NAMALWA (cell line): ENCODE data around the gene SEZ6L.

Source experiments
- DNase-seq: peaks from one replicate; pipeline ENCODE4 v3.0.0-alpha.2; 2015; ENCODE audit warnings: low spot score

Gene SEZ6L

DNA sequence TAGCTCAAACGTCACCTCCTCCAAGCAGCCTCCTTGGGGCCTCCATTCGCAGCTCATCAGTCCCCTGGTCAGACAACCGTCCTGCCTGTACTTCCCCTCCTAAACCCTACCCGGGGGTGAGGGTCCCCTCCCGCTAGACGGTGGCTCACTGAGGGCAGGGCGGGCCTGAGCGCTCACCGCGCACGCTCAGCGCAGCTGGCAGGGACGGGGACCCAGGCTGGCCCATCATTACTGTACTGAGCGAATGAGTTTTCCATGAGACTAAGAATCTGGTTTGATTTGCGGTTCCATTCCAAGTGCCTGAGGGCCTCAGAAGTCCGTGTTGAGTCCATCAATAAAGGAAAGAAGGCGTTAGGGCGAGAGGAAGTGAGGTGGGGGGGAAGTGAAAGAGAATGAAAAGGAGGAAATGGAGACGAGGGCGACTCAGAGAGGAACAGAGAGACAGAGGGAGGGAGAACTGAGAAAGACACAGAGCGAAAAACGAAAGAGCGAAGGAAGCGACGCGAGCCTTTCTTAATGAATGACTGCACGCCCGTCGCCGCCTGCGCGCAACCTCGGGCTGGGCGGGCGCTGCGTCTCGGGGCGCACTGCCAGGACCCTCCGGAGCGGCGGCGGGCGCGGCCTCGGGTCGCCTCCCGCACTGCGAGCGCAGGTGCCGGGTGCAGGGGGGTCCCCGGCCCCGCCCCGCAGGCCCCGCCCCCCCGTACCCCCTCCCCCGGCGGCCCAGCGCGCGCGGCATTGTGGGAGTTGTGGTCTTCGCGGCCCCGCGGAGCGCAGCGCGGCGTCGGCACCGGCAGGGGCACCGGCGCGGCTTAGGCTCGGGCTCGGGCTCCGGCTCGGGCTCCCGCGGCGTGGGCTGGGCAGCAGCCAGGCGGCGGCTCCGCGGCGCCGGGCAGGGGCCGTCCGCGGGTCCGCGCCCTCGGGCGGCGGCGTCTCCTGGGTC is 259.5 kb downstream of the SEZ6L start, which contains the start of gene ASPHD2:
ASPHD2 (plus strand) TSS at position 746 of the 943 bp plus-strand sequence. CDS start 4,356 bp downstream, outside the sequence.
- peak; percentile 94 for DNase-seq

- DNase-seq: no peak
These were observed 260.4 kb downstream of the SEZ6L start for GRCh38 chr22:26429458-26430286.

DNA sequence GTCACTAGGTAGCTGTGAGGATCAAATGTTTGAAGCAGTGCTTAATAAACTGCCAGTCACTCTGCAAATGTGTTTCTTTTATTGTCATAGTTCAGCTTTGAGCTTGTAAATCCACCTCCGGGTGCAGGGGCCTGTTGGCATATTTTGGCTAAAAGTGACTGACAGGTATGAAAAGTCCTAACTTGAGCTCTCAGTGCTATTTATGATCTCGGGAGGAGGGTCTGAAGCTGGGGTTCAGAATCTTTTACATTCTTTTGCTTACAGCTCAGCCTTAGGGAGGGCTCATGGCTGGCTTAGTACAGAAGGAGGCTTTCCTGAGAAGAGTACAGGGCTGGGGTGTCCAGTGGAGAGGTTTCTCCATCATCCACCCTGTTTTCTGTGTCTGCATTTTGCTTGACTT is 261.3 kb downstream of the SEZ6L start:
- no peak for DNase-seq

GRCh38 chr22:26431261-26431995 is 262.2 kb downstream of the SEZ6L start:
- no peak for DNase-seq

GRCh38 chr22:26432619-26433311 is 263.5 kb downstream of the SEZ6L start:
- peak; percentile 63 for DNase-seq
